ENCODE data around the gene IL36RN.

The IL36RN gene

GRCh38 chr2:113104054-113104611, 45.1 kb downstream of the IL36RN start:
- no peak for DNase-seq

- DNase-seq: no peak
These were observed 46.2 kb downstream of the IL36RN start for GRCh38 chr2:113105047-113105785.

- no peak for DNase-seq
These were observed 52.1 kb downstream of the IL36RN start for GRCh38 chr2:113111121-113111520.

GRCh38 chr2:113111823-113112287, 52.9 kb downstream of the IL36RN start:
- DNase-seq: no peak

GRCh38 chr2:113112441-113112840, 53.4 kb downstream of the IL36RN start:
- DNase-seq: no peak

GRCh38 chr2:113112871-113113270, 53.9 kb downstream of the IL36RN start:
- no peak for DNase-seq

- no peak for DNase-seq
These were observed 54.8 kb downstream of the IL36RN start for GRCh38 chr2:113113807-113114206.
